Gastroesophageal sphincter (tissue), 4 donors: Measurements from ENCODE around the gene CBR4. TPM values are rescaled to one million over a fixed set of nuclear protein-coding genes. Genes with fewer than 3 reads are reported as not detected.
A peak's percentile ranks its signal among the peaks of the same experiment; 100 is the strongest.
"Not testable (repeated sequence)": the region's sequence is repeated elsewhere in the genome, so short reads cannot be mapped to it uniquely, and the experiment has no call there.

ENCODE experiments used
- ATAC-seq: fragments of 150-250 bp; one replicate; pipeline ENCODE4 v1.9.1; 2016; ENCODE audit warnings: mild to moderate bottlenecking, moderate library complexity
- H3K27ac ChIP-seq, 4 donors: fragments of 200-600 bp; sonication (generic) in 3 of 4; 1 replicate in 3 of 4; 2 replicates in 1 of 4; pipeline ENCODE4 v1.5.1; 2016 to 2019
- H3K27me3 ChIP-seq: fragments of 200-600 bp; sonication (generic); one replicate; pipeline ENCODE4 v1.5.1; 2019
- H3K36me3 ChIP-seq, 2 donors: fragments of 200-600 bp; sonication (generic); one replicate each; pipeline ENCODE4 v1.5.1; 2019; ENCODE audit warnings: control low read depth in 1 of 2
- H3K4me1 ChIP-seq, 3 donors: fragments of 200-600 bp; sonication (generic); 1 replicate in 2 of 3; 2 replicates in 1 of 3; pipeline ENCODE4 v1.5.1; 2016 to 2019; ENCODE audit warnings: control low read depth in 2 of 3
- H3K4me3 ChIP-seq, 2 donors: fragments of 200-600 bp; sonication (generic); one replicate each; pipeline ENCODE4 v1.5.1; 2019; ENCODE audit warnings: mild to moderate bottlenecking in 1 of 2, moderate library complexity in 1 of 2
- H3K9me3 ChIP-seq, 3 donors: fragments of 200-600 bp; sonication (generic); one replicate each; pipeline ENCODE4 v1.5.1; 2017 to 2019; ENCODE audit warnings: control low read depth in 2 of 3
- CTCF ChIP-seq, 4 experiments: fragments of 200-600 bp in 2 of 4; fragments of 450-650 bp in 2 of 4; sonication (generic) in 1 of 4; IDR thresholded peaks; one replicate each; pipeline ENCODE4 v1.5.1; 2017 to 2019; ENCODE audit warnings: antibody characterized with exemption in 4 of 4, mild to moderate bottlenecking in 2 of 4, moderate library complexity in 2 of 4
- EP300 ChIP-seq: sonication (generic); formaldehyde crosslinking; IDR thresholded peaks from one replicate; pipeline ENCODE4 v1.6.1; 2017; ENCODE audit warnings: antibody characterized with exemption, mild to moderate bottlenecking
- POLR2A ChIP-seq, 2 donors: fragments of 450-650 bp; IDR thresholded peaks; one replicate each; pipeline ENCODE4 v1.6.1; 2017; ENCODE audit warnings: antibody characterized with exemption in 2 of 2, mild to moderate bottlenecking in 2 of 2, moderate library complexity in 1 of 2
- POLR2AphosphoS5 ChIP-seq: sonication (generic); formaldehyde crosslinking; IDR thresholded peaks from one replicate; pipeline ENCODE4 v1.6.1; 2017; ENCODE audit warnings: antibody characterized with exemption
- WGBS, 2 donors: methylation state at CpG; one replicate each; pipeline ENCODE4 v1.1.5; 2018; ENCODE audit warnings: low coverage in 1 of 2; 5-methylcytosine and 5-hydroxymethylcytosine counted together
- small RNA-seq, 4 donors: library from RNA; depleted of rRNA; stranded (forward); fragments of <200 nt; gene quantifications; one replicate each; pipeline ENCODE3, GENCODE V24; 2016
- total RNA-seq, 4 donors: library from RNA; depleted of rRNA; stranded (reverse); fragments of >200 nt; gene quantifications; one replicate each; pipeline ENCODE4 v1.1.0, GENCODE V29; 2016

Gene CBR4
- total RNA-seq, 4 donors from 2014 or later, result 13.6 to 19.1 (median 14.4) TPM

GRCh38 chr4:168955674-168956073 lies 54.4 kb downstream of the CBR4 start:
- Histone ChIP-seq H3K9me3 (no peaks in the 10 kb centered on the region), H3K27ac (no peak overlapping the region), H3K27me3 (no peaks in the 10 kb centered on the region), H3K4me3 (no peak overlapping the region), H3K36me3 (no peaks in the 10 kb centered on the region), H3K4me1 (peaks cover 0 to 4% (median 0%) of the 10 kb centered on the region in 3 donors)
- ATAC-seq, result no peak
- WGBS, 2 donors, result 83% methylated on average over 2 of the region's 2 CpGs; no CpG with 5 or more reads in 1 of the 2 donors
- TF ChIP-seq EP300, result no peak
- TF ChIP-seq CTCF (IDR thresholded peaks at IDR 0.05), result no peak
- no peak for TF ChIP-seq POLR2AphosphoS5
- no peak for TF ChIP-seq POLR2A (IDR thresholded peaks at IDR 0.05)

- H3K36me3 ChIP-seq, H3K4me1 ChIP-seq, H3K4me3 ChIP-seq, ATAC-seq, H3K27ac ChIP-seq, H3K27me3 ChIP-seq, H3K9me3 ChIP-seq: not testable (repeated sequence)
- WGBS, 2 donors, result 100% methylated on average over 3 of the region's 3 CpGs; no CpG with 5 or more reads in 1 of the 2 donors
Observed at GRCh38 chr4:168952821-168953246, 57.2 kb downstream of the CBR4 start.

DNA sequence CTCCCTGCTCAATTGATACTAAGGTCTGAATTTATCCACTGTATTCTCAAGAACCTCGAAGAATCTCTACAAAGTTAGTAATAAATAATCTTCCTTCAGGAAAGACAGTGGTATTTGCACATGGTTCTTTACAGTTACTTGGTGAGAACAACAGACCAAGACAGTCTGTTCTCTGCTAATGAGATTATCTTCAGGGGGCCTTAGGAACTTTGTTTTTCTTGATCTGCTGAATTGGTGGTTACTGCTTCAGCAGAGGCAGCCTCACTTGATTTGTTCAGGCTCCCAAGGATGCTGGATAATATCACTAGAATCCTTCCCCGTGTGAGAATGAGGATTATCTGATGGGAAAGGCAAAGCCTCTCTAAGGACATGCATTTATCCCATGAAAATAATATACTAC lies 64.8 kb downstream of the CBR4 start:
- Histone ChIP-seq H3K9me3 (no peaks in the 10 kb centered on the region), H3K4me3 (no peak overlapping the region), H3K27me3 (no peaks in the 10 kb centered on the region), H3K27ac (no peak overlapping the region), H3K4me1 (no peaks in the 10 kb centered on the region), H3K36me3 (no peaks in the 10 kb centered on the region)
- TF ChIP-seq POLR2A (IDR thresholded peaks at IDR 0.05) (no peak), POLR2AphosphoS5 (no peak), CTCF (IDR thresholded peaks at IDR 0.05) (no peak), EP300 (no peak)
- 59 to 76% methylated on average over 2 of the region's 2 CpGs for WGBS, 2 donors
- no peak for ATAC-seq

GRCh38 chr4:168942985-168943384 lies 67.1 kb downstream of the CBR4 start:
- WGBS, 2 donors, result 58 to 100% methylated on average over 1 to 2 of the region's 3 CpGs
- Histone ChIP-seq H3K27ac (no peak overlapping the region), H3K4me1 (no peaks in the 10 kb centered on the region), H3K36me3 (no peaks in the 10 kb centered on the region), H3K9me3 (peaks cover 0 to 23% (median 0%) of the 10 kb centered on the region in 3 donors), H3K27me3 (no peaks in the 10 kb centered on the region), H3K4me3 (no peak overlapping the region)
- TF ChIP-seq POLR2A (IDR thresholded peaks at IDR 0.05) (no peak), EP300 (no peak), CTCF (IDR thresholded peaks at IDR 0.05) (peak; percentile 31 to 63 (median 38))
- no peak for ATAC-seq

Small RNA genes within 50 kb of the gene (small RNA-seq; reads per million reads assigned to genes)
- 2.3 to 37.6 (median 3.6) reads per million in 4 donors for gene RNY4P17
